ENCODE measurements around the gene OR1J2.

DNA sequence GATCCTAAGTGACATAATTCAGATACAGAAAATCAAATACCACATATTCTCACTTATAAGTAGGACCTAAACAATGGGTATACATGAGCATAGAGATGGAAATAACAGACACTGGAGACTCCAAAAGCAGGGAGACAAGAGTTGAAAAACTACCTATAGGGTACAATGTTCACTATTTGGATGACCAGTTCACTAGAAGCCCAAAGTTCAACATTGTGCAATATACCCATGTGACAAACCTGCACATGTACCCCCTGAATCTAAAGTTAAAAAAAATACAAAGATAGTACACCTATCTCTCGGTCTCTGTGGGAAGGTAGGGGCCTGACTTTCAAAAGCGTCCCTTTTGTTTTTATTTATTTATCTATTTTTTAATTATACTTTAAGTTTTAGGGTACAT lies 28.2 kb downstream of the OR1J2 start:
- TF ChIP-seq CTCF (IDR thresholded peaks at IDR 0.05) (no peak), POLR2AphosphoS5 (IDR thresholded peaks at IDR 0.05) (no peak)
